NOMO-1 treated with dmso at 0.1 percent for 144 hours (cell line): ENCODE data around the gene ARHGAP44.
"Not testable (repeated sequence)": the region's sequence is repeated elsewhere in the genome, so short reads cannot be mapped to it uniquely, and the experiment has no call there.

Experiments used
- DNase-seq: peaks from one replicate; lab custom pipeline; 2025; ENCODE audit not compliant: unreplicated experiment; lab: John Stamatoyannopoulos, UW

Gene ARHGAP44

DNA sequence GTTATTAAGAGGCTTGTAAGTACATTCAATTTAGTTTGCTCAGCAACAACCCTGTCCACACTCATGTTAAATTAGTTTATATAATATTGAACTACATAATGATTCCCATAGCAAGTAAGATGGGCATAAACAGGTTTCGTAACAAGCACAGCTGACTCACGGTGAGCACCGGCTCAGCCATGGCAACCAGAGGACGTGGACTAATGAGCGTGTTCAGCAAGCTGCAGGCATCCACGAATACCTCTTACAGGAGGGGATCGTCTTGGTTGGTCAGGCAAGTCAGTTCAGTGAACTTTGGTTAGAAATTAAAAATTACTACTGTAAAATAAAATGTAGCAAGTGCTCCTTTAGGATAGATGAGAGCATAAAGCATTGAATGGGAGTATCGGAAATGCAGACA lies 170.1 kb downstream of the ARHGAP44 start:
- DNase-seq, result no peak

DNA sequence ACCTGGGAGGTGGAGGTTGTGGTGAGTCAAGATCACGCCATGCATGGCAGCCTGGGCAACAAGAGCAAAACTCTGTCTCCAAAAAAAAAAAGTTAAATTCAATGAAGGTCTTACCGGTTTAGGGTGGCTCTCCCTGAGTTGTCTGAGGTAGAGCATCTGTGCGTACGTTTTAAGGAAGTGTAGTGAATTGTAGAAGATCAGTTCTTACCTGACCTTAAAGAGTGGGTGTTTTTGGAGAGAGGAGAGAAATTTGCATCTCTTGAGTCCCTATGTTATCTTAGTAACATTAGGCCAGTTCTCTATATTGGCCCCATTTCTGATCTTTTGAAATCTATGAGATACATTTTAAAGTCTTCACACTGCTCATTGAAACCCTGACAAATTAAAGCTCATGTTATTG lies 172.4 kb downstream of the ARHGAP44 start:
- DNase-seq, result no peak

DNA sequence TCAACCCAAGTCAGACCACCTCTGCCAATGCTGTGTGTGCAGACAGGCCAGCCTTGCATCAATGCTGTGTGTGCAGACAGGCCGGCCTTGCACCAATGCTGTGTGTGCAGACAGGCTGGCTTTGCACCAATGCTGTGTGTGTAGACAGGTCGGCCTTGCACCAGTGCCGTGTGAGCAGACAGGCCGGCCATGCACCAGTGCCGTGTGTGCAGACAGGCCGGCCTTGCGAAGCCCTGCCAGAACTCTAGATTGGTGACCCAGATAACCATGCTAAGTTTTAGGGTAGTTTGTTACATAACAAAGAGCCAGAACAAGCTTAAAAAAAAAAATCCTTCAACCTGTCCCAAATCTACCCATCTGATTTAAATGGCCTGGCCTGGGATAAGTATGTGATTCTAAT lies 174.2 kb downstream of the ARHGAP44 start:
- DNase-seq, result no peak

DNA sequence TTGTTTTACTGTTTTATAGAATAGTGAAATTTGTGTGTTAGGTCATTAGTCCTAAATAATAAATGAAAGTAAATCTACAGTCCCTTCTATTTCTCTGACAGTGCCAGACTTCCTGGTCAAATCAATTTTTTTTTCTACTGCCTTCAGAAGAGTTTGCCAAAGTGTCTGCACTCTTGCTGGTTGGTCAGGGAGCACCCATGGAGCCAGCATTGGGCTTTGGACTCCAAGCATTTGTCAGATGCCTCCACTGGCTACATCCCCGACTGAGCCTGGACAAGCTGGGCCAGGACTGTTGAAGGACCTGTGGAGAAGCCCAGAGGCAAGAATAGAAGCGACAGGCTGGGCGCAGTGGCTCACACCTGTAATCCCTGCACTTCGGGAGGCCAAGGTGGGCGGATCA lies 174.9 kb downstream of the ARHGAP44 start:
- no peak for DNase-seq

DNA sequence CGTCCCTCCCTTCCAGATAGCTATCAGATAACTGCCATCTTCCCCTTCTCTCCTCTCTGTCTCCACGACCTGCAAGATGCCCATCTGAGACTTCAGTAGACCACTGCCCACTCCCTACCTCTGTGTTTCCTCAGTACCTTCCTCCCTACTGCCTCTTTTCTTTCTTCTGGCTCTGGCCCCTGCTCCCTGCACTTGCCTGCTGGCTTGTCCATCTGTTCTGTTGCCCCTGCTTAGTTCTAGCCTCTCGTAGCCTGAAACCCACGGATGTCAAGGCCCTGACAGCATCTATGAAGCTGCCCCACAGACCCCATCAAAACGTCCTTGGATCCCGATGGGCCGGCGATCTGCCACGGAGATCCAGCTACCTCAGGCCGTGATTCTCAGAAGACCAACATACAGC lies 175.5 kb downstream of the ARHGAP44 start:
- DNase-seq, result no peak

DNA sequence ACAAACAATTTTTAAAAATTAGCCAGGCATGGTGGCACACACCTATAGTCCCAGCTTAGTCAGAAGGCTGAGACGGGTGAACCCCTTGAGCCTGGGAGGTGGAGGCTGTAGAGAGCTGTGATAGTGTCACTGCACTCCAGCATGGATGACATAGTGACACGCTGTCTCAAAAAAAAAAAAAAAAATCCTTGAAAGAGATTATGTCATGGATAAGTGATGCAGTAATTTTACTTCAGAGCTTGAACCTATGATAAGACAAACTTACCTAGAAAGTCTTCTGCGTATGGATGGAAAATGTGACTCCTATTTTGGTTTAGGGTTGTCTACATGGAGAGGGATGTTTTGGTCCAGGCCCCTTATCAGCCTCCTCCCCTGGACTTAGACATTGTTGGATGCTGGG lies 176.7 kb downstream of the ARHGAP44 start:
- DNase-seq, result no peak

DNA sequence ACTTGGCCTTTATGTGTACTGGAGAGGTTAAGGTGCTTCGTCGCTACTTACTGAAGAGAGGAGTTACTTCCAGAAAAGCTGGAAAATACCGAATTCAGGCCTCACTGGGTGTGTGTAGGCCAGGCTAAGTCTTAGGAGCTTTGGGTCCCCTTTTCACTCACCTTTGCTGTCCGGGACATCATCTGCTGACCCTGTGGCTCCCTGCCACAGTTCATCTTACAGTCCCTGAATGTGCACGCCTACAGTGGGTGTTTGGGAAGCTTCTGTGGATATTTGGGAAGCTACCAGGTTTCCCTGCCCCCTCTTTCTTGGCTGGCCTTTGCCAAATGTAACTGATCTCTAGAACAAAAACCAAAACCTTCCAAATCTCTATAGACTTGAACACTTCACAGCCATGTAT lies 177.1 kb downstream of the ARHGAP44 start:
- no peak for DNase-seq

DNA sequence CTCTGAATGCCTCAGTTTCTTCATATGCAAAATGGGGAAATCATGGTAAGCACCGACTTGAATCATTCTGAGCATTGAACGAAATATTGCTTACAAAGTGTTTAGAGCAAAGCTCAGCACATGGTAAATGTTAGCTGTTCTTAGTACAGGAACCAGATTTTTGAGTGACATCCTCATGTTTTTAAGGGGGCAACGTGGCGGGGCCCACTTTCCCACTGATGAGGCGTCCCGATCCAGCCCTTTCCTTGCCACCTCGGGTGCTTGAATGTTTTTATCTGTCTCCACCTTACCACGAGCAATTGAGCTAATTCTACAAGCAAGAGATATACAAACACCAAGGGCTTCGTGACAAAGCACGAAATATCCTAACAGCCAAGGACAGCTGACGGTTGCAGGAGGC lies 178.7 kb downstream of the ARHGAP44 start:
- DNase-seq, result no peak

DNA sequence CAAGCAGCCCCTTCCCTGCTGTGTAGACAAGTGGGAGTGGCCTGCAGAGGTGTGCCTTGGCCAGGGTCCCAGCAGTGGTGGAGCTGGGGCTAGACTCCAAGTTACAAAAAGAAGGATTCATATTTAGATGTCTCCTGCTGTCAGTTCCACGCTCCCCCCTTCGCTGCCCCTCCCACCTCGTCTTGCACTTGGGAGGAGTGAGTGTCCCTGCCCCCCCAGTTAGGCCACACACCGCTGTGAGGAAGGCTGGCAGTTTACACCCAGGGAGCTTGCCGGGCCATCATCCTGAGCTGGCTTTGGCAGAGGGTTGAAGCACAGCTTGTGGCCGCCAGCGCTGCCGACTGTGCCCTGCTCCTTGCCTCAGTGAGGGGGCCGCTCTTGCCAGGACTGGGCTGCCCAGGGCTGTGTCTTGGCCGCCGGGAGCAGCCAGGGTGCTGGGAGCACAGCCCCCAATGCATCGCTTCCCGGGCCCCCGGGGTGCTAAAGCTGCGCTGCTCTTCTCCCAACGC lies 184.3 kb downstream of the ARHGAP44 start:
- no peak for DNase-seq

DNA sequence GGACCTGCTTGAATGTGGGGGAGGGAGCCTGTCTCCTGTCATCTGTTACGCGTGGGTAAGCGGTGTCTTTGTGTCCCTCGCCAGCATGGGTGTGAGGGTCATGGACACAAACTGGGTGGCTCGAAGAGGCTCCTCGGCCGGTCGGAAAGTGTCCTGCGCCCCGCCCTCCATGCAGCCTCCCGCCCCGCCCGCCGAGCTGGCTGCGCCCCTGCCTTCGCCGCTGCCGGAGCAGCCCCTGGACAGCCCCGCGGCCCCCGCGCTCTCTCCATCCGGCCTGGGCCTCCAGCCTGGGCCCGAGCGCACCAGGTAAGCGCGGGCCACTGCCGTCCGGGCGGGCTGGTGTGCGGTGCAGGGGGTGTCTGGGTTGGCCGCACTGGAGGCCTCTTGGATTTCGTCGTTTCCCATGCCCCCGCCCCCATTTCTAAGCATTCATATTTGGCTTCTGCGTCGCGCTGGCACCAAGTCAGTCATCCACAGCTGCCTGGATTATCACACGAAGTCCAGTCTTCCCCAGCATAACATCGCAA lies 184.8 kb downstream of the ARHGAP44 start:
- no peak for DNase-seq

DNA sequence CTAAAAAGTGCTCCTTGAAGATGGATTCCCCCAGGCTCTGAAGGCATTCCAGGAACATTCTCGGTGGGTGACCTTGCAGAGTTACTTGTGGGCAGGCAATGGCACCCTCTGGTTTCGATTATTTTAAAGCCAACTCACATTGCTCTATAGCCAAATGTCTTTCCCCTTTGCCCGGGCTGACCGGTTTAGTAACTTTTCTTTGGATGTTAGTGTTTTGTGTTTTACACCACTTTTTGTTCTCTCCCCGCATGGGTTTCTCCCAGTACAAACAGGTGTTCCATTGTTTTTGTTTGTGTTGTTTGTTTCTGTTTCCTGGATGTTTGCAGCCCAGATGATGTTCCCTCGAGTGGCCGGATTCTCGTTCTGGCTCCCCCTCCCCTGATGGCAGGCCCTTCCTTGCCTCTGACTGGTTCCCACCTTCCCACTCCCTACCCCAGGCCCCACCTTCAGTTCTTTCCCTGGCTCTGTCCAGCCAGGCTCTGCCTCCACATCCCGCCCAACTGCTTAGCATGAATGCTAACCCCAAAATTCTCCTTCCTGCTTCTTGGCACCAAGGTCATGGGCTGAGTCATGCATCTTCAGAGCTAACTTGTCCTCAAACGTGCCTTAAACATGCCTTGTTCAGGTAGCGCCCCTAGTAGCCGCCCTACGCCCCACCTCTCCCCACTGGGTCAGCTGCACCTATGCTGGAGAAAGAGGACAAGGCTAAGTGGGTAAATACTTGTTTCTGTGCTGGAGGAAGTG lies 187.9 kb downstream of the ARHGAP44 start:
- DNase-seq, result no peak

DNA sequence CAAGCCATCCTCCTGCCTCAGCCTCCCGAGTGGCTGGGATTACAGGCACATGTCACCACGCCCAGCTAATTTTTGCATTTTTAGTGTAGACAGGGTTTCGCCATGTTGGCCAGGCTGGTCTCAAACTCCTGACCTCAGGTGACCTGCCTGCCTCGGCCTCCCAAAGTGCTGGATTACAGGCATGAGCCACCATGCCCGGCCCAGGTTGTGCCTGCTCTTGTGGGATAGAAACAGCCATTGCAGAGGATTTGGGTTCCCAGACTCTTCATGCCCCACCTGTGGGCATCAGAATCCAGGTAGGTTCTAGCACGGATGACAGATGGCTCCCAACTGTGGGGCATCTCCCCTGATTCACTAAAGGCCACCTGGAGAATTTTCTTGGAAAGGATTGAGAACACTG lies 189.5 kb downstream of the ARHGAP44 start:
- DNase-seq, result not testable (repeated sequence)

DNA sequence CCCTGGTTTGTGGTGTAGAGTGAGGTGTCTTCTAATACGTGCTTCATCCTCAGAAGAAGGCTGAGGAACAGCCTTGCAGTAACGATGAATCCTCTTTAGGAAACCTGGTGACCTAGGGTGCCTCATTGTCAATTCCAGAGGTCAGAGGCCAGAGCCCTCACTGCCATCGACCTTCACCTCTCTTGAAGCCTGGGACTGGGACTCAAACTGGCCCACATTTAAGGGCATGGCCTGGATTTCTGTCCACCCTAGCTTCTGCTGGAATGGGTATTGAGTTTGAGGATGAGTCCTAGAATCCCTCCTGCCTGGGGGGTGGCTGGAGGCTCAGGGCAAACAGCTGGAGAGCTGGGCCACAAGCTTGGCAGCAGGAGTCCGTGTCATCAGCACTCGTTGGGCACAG lies 189.9 kb downstream of the ARHGAP44 start:
- no peak for DNase-seq

DNA sequence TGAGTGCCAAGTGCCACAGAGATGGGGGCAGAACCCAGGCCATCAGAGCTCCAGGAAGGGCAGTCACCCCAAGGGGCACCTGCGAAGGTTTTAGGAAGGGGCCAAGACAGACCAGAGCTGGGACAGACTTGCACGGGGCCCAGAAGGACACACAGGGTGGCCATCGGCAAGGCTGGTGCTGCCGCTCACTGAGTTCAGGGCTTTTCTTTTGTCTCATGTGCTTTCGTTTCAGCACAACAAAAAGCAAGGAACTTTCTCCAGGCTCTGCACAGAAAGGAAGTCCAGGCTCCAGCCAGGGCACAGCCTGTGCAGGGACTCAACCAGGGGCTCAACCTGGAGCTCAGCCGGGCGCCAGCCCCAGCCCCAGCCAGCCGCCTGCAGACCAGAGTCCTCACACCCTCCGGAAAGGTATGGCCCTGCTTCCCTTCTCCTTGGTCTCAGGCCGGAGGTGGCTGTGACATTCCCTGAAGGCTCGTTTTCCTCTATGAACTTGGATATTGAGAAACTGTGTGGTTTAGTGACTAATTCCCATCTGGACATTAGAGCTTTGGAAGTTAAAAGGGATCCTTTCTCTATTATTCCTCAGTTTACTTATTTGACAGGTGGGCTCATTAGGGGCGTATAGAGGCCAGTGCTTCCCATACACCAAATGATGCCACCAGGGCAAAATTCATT lies 190.7 kb downstream of the ARHGAP44 start:
- DNase-seq, result no peak

DNA sequence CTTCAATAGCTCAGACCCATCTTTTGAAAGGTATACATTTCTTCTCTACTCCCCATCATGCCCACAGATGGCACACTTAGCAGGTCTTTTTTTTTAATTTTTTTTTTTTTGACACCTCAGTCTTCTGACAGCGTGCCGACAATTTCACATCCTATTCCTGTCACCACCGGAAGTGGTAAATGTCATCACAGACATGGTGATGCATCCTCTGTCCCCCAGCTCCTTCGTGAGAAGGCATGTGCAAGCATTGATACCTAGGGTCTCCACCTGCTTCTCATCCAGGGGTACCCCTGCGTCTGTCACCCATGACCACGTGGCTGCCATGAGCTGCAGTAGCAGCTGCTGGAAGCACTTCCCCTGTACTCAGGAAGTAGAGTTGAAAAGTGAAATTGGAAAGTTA lies 192.9 kb downstream of the ARHGAP44 start:
- DNase-seq, result peak; percentile 16

DNA sequence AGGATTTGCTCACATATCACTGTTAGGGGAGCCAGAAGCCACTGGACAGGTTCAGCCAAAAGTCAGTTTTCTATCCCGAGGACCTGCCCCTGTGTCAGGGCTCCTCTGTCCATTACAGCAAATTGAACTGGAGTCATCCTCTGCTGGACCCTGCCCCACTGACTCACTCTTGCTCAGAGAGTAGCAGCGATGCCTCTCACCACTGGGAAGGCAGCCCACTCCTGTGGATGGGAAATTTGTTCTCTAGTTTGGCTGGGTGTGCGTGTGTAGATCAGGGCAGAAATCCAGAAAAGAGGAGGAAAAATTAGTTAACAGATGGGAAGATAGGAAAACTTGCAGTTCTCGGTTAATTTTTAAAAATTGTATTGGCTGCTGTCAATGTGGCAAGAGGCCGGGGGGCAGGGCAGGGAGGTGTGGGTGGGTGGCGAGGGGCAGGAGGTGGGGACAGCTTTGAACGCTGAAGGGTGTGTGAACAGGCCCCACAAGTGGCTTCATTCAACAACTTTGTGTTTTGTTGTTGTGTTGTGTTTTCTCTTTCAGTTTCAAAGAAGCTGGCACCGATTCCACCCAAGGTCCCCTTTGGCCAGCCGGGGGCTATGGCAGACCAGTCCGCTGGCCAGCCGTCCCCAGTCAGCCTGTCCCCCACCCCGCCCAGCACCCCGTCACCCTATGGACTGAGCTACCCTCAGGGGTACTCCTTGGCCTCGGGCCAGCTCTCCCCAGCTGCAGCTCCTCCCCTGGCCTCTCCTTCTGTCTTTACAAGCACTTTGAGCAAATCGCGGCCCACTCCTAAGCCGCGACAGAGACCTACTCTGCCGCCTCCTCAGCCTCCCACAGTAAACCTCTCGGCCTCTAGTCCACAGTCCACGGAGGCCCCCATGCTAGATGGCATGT lies 194.9 kb downstream of the ARHGAP44 start:
- no peak for DNase-seq

DNA sequence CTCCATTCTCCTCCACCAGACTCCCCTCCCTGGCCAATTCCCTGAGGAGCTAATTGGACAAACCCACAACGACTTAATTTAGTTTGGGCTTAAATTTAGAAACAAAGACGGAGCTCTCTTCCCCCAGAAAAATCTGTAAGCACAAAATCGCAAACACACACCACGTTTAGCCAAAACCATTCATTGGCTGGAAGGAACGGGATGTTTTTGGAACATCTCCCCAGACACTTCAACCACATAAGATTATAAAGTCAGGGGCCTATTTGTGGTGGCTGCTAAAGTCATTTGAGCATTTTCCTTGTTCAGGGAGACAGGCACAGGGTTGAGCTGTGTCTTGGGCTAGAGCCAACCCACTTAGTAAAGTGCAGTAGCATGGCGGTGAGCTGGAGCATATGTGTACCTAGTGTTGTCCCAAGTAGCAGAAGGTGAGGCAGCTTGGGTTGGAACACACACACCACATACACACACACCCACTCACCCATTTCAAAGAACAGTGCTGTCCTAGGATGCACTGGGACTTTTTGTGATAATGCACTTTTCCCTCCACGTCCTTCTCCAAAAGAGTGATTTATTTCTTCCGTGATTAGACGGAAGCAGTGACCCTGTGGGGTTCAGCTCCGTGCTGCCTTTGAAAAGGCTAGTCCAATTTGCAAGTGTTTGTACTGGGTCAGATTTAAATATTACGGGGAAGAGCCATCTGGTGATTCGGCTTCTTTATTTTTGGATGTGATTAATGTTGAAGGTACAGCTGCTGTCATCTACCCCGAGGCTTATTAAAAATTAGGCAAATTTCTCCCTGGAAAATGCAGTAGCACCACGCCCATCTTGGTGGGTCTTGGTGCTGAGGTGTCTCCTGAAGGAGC lies 196.4 kb downstream of the ARHGAP44 start:
- DNase-seq, result no peak

DNA sequence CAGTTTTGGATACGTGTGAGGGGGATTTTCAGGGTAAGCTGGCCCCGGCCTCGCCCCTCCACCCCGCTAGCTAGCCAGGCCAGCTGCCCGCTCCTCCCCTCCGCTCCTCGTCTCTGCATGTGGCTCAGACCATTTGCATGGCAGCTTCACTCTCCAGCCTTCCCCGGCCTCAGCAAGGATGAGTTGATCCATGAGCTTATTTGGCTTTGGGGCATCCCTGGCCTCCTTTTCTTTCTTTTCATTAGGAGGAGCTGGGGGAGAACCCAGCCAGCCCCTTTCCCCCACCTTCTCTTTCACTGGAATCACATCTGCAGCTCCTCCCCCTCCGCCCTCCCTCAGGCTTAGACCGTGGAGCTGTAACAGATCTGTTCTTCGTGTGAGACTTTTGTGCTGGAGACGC lies 197.8 kb downstream of the ARHGAP44 start:
- no peak for DNase-seq

DNA sequence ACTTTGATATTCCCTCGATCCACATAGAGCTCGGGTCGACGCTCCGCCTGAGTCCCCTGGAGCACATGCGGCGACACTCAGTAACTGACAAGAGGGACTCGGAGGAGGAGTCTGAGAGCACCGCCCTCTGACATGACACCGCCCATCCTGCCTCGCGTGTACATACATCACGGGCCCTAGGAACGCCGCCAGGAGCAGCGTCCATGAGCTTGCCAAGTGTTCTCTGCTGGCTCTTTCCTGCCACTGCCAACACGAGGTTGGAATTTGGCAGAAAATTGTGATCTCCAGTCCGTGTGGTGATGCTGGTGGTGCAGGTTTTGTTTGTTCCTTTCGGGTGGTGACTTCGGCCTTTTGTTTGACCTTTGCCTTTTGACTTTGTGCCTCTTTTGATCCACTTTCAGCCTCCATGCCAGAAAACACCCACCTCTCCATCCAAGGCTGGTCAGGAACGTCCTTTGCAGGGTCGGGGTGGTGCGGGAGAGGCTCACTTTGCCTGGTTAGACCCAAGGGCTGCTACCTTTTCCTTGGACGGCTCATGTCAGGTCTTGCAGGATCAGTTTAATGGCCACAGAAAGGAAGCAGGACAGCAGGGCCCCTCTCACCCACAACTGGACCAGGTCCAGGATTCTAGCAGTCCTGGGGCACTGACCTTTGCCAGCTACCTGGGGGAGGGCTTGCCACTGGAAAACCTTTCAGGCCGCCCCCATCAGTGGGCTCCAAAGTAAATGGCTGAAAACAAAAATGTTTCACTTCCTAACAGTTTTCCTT lies 200.9 kb downstream of the ARHGAP44 start:
- DNase-seq, result no peak

DNA sequence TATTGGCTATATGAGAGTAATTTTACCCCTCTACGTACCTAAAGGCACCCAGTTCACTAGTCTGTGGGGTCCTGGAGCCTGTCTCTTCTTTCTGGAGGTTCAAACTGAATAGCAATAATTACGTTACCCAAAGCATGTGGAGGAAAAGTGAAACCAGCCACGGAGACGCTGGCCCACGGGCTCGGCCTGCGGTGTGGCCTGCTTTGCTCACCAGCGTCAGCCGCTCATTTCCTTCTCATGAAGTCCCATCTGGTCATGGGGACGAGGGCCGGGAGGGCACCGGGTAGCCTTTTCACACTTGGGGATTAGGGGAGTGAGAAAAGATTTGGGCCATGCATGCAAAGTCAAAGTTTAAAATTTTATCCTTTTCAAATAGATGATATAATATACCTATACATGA lies 201.6 kb downstream of the ARHGAP44 start:
- no peak for DNase-seq
